ENCODE results near the gene METTL22.

METTL22 gene

DNA sequence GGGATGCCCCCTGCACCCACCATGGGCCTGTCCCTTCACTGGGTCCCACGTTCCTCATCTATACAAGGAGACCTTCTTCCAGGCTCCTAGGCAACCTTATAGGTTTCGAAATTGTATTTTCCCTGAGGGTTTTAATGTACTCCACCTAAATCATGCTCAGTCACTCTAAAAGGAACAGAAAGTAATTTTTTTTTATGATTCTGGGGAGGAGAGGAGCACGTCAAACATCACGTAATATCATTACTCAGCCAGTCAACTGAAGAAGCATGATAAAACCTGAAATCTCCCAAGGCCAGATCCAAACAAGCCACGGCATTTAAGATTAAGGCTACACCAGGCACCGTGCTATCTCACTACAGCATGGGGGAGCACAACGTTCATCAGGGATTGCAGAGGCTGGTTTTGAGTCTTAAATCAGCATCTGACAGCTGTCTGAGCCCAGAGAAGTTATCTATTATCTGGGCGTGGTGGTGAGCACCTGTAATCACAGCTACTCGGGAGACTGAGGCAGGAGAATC, 27.3 kb upstream of the METTL22 start:
- no peak for DNase-seq (ENCODE audit: low spot score)

DNA sequence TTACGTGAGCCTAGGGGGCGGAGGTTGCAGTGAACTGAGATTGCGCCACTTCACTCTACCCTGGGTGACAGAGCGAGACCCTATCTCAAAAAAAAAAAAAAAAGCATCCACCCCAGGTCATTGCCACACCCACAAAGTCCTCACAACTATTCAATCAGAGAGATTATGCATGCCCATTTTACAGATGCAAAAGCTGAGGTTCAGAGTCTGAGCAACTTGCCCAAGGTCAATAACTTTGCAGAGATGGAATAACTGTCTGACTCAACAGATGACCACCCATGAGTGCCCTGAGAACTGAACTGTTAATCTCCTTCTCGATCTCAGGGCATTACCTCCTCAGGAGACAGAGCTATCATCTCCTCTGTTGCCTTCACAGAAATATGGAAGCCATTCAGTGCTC, 25.7 kb upstream of the METTL22 start:
- no peak for DNase-seq (ENCODE audit: low spot score)

DNA sequence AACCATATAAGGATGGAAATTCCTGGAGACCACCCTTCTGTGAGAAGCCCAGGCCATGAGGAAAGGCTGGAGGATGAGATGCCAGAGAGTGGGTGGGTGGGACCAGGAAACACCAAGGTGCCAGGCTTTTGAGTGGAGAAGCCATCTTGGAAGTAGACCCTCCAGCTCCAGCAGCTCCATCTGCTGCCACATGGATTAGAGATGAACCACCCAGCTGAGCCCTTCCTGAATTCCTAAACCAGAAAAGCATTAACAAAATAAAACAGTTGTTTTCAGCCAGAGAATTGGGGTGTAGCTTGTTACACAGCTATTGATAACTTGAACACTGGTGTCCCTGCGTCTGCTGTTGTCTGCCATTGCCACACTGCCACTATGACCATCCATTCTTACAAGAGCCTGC, 24.9 kb upstream of the METTL22 start:
- DNase-seq (ENCODE audit: low spot score) = no peak

DNA sequence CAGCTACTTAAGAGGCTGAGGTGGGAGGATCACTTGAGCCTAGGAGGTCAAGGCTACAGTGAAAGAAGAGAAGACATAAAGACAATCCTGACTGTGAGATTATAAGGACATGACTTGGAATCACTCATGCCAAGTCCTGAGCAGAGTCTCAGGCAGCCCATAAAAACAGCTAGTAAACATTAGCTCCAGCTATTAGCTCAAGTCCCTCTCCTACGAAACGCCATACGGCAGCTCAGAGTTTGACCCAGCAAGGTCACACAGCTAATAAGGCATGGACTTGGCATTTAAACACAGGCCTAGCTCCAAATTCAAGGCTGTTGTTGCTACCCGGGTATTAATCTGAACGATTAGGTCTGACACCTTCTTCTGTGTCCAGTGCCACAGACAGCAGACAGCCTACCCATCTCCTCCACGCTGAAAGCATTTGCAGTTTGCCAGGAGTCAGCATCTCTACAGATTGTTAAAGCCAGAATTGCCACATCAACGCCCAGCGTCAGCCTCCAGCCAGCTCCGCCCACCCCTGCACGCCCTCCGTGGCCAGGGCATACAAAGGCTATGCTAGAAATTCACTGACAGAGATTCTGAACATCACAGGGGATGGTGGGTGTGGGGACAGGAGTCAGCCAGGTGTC, 21.2 kb upstream of the METTL22 start:
- DNase-seq (ENCODE audit: low spot score) = no peak

DNA sequence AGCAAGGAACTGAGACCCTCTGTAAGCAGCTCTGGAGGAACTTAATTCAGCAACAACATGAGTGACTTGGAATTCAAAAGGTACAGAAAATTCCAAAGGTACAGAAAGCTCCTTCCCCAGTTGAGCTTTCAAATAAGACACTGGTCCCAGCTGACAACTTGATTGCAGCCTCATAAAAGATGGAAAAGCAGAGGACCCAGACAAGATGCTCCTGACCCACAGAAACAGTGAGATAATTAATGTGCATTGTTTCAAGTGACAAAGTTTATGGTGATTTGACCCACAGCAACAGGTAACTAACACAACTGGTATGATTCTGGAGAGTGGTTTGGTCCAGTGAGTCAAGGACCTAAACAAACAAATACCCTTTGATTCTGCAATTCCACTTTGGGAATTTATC, 15.9 kb upstream of the METTL22 start:
- no peak for DNase-seq (ENCODE audit: low spot score)

DNA sequence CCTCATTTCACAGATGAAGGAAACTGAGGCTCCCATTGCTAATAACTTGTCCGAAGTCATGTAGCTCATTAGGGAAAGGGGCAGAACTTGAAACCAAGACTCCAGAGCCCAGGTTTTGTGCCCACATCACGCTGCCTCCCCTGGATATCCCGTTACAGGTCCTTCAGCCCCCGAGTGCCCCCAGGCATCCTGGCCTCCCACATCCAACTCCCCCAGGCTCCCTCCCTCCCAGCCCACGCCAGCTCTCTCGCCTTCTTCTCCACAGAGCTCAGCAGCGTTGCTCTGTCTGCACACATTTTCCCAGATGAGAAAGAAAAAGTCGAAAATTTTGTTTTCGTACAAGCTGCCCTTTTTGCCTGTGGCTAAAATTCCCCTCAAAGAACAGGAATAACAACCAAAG, 14.3 kb upstream of the METTL22 start:
- no peak for DNase-seq (ENCODE audit: low spot score)

DNA sequence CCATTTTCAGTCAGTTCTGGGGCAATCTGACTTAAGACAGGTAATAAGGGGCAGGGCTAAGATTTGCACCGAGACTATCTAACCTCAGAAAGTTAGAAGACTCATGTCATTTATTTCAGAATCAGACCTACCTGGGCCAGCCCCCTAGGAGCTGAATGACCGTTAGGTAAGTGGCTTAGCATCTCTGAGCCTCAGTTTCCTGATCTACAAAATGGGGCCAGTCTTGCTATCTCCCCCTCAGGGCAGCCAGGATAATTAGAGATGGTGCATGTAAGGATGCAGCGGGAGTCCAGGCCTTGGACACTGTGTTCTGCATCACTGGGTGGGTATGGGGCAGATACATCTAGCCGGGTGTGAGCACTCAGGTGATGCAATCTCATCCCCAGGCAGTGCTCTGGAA, 10.4 kb upstream of the METTL22 start:
- DNase-seq (ENCODE audit: low spot score) = no peak

DNA sequence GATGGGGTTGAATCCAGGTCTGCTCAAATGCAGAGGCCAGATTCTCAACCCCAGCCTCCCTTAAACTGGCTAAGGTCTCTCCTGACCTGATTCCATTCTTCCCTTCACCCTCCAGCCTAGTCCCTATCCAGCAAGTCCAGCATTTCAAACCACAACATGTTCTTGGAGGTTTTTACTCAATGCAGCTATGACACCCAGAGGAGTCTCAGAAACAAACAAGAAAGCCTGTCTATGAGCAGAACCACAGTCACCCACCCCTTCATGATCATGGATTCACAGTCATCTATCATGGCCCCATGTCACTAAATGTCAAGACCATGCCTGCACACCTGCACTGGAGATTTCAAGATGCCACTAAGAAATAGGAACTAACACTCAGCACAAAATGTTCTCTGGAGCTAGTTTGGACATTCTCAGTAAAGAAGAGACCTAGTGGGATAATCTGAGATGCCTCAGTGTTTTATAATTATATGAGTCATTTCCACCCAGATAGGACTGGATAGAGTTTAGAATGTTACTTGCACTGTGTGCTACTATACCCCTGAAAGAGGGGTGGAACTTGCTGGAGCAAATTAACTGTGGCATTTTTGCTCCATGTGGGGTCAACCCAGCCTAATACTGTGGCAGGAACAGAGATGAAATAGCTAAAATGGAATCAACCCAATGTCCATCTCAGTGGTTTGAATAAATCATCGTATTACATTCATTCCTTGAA, 9.5 kb upstream of the METTL22 start:
- no peak for DNase-seq (ENCODE audit: low spot score)

DNA sequence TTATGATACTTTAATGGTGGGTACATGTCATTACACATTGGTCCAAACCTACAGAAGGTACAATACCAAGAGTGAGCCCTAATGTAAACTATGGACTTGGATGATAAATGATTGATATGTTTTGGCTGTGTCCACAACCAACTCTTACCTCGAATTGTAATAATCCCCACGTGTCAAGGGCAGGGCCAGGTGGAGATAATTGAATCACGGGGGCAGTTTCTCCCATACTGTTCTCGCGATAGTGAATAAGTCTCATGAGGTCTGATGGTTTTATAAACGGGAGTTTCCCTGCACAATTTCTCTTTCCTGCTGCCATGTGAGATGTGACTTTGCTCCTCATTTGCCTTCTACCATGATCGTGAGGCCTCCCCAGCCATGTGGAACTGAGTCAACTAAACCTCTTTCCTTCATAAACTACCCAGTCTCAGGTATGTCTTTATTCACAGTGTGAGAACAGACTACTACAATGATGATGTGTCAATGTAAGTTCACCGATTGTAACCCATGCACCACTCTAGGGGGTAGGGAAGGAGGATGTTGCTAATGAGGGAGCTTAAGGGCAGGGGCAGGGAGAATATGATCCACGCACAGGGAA, 7.0 kb upstream of the METTL22 start:
- no peak for DNase-seq (ENCODE audit: low spot score)

DNA sequence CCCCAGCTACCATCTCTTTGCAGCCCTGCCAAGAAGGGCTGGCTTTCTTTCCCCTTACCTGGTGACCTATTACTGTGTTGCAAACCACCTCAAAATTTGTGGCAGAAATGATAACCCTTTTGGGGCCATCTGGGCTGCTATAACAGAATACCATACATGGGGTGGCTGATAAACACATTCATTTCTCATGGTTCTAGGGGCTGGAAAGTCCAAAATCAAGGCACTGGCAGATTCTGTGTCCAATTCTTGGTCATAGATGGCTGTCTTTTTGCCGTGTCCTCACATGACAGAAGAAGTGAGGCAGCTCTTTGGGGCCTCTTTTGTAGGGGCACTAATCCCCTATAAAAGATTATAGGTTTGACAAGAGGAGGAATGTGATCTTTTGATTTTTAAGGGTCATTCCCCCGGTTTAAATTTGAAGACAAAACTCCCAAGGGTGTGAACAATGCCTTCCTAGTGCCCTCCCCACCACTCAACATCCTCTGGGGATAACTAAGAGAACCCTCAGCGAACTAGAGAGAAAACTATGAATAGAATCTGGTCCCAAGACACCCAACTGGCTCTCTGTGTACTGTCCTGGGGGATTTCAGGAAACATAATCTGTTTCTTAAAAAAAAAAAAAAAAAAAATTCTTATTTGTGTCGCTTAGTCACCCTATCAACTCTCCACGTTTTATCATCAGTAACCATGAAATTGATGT, 1.7 kb upstream of the METTL22 start:
- DNase-seq (ENCODE audit: low spot score) = no peak

DNA sequence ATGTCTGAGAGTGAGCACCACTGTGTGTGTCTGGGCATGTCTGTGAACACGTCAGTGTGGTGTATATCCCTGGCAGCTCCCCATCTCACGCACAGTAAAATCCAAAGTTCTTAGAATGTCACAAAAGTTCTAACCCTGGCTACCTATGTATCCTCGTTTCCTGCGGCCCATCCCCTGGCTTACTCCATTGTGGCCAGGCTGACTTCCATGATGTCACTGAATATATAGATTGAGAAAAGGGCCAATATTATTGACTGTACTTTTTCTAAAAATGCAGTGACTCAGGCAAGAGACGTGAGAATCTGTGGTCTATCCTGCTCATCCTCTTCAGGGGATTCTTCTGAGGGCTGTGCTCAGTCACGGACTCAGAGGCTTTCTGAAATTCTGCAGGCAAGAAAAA, 963 bp upstream of the METTL22 start:
- DNase-seq (ENCODE audit: low spot score) = no peak

DNA sequence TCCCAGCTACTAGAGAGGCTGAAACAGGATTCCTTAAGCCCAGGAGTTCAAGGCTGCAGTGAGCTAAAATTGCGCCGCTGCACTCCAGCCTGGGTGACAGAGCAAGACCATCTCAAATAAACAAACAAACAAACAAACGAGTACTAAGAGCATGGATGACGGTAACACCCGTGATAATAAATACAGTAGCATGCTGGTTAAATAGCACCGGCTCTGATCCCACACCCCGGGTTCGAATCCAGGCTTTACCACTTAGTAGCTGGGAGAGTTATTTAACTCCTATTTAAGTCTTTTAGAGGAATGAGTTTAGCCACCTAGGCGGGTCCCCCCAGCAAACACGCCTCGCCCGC, 301 bp upstream of the METTL22 start:
- no peak for DNase-seq (ENCODE audit: low spot score)

DNA sequence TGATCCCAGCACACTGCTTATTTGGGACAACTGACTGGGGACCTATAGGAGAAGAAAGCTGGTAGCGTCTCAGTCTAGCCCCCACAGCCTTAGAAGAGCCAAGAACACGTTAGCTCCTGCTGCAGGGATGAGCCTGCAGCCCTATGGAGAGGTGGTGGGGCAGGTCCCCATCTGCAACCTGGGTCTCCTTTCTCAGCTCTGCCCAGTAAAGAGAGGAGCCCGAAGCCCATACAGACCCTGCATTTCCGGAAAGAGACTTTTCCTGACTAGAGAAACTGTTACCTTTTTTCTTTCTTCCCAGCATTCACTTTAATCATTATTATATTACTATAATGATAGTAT, 788 bp downstream of the METTL22 start:
- no peak for DNase-seq (ENCODE audit: low spot score)

DNA sequence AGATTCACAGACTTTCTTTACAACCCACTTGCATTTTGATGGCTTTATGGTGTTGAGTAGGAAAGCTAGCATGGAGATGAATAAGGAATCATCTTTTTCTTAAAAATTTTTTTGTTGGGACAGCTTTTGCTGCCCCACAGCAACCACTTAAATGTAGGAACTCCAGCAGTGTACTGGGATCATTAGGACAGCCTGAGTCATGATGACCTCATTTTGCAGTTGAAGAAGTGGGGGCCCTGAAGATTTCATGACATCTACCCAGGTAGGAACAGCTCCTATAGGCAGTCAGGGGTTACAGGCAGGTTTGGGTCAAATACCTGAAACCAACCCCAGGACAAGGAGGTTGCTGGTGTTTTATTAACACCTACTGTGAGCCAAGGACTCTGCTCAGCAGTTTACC, 2.1 kb downstream of the METTL22 start:
- DNase-seq (ENCODE audit: low spot score) = no peak

DNA sequence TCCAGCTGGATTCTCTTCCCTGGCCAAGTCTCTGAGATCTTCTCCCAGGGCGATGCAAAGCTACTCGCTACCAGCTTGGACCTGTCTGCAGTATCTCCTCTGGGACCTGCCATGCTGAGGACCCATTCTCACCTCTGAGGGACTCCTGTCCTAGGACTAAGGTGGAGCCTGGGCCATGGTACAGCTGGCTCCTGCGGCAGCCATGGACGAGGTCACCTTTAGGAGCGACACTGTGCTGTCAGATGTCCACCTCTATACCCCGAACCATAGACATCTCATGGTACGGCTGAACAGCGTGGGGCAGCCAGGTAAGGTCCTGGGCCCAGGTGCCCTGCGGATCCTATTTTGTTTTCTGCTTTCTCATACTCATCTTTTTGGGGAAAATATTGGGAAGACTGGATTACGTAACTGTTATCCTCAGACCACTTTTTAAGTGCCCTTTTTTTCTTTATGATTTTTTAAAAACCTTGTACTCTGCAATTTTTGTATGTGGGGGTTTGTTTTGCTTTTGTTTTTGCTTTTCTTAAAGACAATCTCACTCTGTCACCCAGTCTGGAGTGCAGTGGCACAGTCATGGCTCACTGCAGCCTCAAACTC, 4.1 kb downstream of the METTL22 start:
- DNase-seq (ENCODE audit: low spot score) = no peak

DNA sequence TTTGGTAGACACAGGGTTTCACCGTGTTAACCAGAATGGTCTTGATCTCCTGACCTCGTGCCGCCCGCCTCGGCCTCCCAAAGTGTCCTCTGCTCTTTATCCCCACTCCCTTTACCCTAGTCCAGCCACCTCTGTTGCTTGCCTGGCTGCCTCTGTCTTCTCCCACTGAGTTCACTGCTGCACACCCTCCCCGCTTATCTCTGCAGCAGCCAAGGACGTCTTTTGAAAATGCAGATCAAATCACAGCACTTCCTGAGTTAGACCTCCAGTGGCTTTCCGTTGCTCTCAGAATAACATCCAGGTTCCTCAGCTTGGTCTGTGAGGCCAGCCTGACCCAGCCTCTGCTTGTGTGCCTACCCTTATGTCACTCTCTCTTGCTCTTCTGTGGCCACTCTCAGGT, 5.4 kb downstream of the METTL22 start:
- no peak for DNase-seq (ENCODE audit: low spot score)

DNA sequence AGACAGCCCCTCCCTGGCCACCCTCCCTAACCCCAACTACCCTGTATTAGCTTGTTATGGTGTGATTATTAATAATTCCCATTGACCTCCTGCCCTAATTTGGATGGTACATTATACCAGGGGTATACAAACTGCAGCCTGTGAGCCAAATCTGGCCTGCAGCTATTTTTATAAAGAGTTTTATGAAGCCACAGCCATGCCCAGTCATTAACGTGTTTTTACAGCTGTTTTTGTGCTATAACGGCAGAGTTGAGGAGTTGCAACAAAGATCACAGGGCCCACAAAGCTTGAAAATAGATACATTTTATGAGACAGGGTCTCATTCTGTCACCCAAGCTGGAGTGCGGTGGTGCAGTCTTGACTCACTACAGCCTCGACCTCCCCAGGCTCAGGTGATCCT, 6.0 kb downstream of the METTL22 start:
- DNase-seq (ENCODE audit: low spot score) = no peak

DNA sequence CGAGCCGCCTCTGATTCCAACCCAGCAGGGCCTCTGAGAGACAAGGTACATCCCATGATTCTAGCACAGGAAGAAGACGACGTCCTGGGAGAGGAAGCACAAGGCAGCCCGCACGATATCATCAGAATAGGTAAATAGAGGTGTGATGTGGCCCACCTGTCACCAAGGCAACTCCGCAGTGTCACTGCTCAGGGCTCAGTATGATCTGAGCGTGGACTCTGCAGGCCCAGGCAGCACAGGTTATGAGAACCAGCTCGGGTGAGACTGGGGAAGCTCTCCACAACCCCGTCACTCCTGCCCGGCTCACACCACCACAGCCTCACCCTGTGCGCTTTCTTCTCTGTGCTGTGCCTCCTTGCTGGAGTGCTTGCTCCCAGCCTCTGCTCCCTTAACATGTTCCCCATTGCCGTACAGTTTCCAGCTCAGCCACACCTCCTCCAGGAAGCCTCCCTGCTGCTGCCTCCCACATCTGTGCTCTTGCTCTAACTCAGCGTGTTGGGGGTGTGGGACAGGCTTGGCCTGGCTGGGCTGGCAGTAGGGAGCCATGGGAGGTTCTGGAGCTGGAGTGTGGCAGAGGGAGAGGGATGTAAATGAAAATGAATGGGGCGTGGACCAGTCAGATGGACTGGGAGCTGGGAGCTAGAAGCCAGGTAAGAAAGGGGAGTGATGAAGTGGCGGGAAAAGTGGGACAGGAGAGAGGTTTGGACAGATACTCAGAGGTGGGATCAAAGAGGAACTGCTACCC, 7.7 kb downstream of the METTL22 start:
- no peak for DNase-seq (ENCODE audit: low spot score)

DNA sequence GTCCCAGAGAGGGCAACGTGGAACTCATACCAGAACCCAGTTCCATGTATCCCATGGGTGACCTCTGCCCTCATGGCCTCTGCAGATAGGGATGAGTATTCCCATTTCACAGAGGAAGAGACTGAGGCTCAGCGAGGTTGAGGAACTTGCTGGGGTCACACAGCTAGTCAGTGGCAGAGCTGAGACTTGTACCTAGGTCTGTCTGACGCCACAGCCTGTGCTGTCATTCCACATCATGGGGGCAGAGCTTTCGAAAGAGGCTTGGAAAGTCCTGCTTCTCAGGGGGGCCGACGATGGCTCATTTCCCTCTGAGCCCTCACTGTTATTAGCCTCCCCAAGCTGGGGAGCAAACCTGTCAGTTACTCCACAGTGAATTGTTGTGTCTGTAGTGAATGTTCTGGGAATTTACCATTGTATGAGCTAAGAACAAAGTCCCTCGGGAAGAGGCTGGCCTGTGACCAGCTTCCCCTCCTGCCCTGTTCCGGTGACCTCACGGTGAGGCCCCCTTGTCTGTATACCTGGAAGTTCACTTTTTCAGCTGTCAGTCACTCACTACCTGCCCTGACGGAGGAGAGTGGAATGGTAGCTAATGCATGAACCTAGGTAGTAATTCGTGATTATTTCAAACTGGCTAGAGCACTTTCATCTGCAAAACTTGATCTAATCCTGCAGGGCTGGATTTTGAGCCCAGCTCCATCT, 8.9 kb downstream of the METTL22 start:
- DNase-seq (ENCODE audit: low spot score) = no peak

DNA sequence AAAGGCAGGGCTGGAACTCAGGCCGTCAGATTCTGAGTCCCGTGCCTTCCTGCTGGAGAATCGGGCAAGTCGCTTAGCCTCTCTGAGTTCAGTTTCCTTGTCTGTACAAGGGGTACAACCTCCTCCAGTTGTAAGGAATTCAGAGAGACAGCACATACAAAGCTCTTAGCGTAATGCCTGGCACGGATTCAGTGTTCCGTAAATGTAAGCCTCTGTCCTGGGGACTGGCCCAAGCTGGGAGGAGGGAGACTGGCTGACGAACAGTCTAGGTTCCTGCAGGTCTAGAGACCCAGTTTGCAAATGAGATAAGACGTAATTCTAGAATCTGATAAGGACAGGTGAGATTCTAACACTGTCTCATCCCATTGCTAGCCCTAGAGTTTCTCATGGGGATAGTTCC, 9.9 kb downstream of the METTL22 start:
- DNase-seq (ENCODE audit: low spot score) = no peak

DNA sequence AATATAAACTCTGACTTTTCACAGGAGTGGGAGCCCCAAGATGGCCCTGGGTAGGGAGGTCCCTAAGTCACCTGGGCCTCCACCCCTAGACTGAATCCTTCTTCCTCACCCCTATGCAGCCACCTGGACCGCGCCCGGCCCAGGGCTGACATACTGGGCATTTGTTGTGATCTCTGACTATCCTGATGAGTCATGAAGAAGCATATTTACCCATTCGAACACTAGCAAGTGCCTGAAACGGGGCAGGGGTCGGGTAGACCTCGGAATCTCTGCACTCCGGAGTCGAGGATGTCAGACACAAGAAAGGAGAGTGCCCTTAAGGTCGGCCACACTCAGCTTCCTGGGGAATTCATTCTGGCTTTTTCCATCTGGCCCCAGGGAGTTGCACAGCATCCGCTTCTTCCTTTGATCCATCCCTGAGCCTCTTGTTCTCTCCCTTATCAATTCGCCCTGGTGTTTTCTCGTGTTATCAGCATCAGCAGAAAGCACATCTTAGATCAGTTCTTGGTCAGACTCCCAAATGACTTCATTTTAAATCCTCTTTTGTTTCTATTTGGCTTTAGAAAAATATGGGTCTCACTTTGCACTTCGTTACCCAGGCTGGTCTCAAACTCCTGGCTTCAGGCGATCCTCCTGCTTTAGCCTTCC, 10.4 kb downstream of the METTL22 start:
- no peak for DNase-seq (ENCODE audit: low spot score)
